OCI-LY7 (cell line): ENCODE results near the gene TTLL10. TPM values are rescaled to one million over a fixed set of nuclear protein-coding genes. Genes with fewer than 3 reads are reported as not detected.

ENCODE experiments used
- BruUV-seq: library from RNA; stranded (reverse); fragments of 400-500 nt; replicated peaks from 2 replicates; lab custom pipeline; 2021; lab: Mats Ljungman, UMichigan
- CTCF ChIA-PET: fragments of 300-600 bp; sonication (Branson Sonifier 250); formaldehyde crosslinking; loops from one replicate; lab custom pipeline; 2022; ENCODE audit warnings: antibody characterized with exemption; ENCODE audit not compliant: unreplicated experiment; lab: Charles Lee
- POLR2A ChIA-PET: fragments of 300-600 bp; sonication (Branson Sonifier 250); formaldehyde crosslinking; loops from one replicate; lab custom pipeline; 2022; ENCODE audit warnings: antibody characterized with exemption; lab: Charles Lee
- DNase-seq: peaks from one replicate; pipeline ENCODE4 v3.0.0-alpha.2; 2015; ENCODE audit warnings: low spot score
- H2AFZ ChIP-seq: fragments of 200-600 bp; sonication (generic), shearing (Covaris generic); 2 replicates; pipeline ENCODE4 v1.6.1; 2014; ENCODE audit warnings: mild to moderate bottlenecking, antibody characterized with exemption, low read length, moderate library complexity
- H3K27ac ChIP-seq: fragments of 200-600 bp; sonication (generic); 2 replicates; pipeline ENCODE4 v1.5.1; 2014; ENCODE audit warnings: mixed run types, low read depth, mild to moderate bottlenecking, moderate library complexity, low read length, inconsistent platforms; ENCODE audit not compliant: poor library complexity, severe bottlenecking
- H3K36me3 ChIP-seq: fragments of 200-600 bp; sonication (generic); 2 replicates; pipeline ENCODE4 v1.6.1; 2014; ENCODE audit warnings: mild to moderate bottlenecking, antibody characterized with exemption, low read length, moderate library complexity, mixed read lengths; ENCODE audit not compliant: insufficient read depth
- H3K4me1 ChIP-seq: fragments of 200-600 bp; sonication (generic); 2 replicates; pipeline ENCODE4 v1.5.1; 2014; ENCODE audit warnings: mild to moderate bottlenecking, low read length; ENCODE audit not compliant: insufficient read depth, poor library complexity, severe bottlenecking
- H3K4me2 ChIP-seq: fragments of 200-600 bp; sonication (generic); 2 replicates; pipeline ENCODE4 v1.6.1; 2014; ENCODE audit warnings: mild to moderate bottlenecking, low read length
- H3K4me3 ChIP-seq: fragments of 200-600 bp; sonication (generic); 2 replicates; pipeline ENCODE4 v1.5.1; 2014; ENCODE audit warnings: mild to moderate bottlenecking, low read depth, low read length; ENCODE audit not compliant: poor library complexity, severe bottlenecking
- H3K79me2 ChIP-seq: fragments of 200-600 bp; sonication (generic); 2 replicates; pipeline ENCODE4 v1.6.1; 2016; ENCODE audit warnings: low read depth, mild to moderate bottlenecking, low read length, moderate library complexity, mixed read lengths; ENCODE audit not compliant: insufficient read depth
- H3K9me2 ChIP-seq: fragments of 200-600 bp; sonication (generic); 2 replicates; pipeline ENCODE4 v1.6.1; 2016; ENCODE audit warnings: mild to moderate bottlenecking, low read length, mixed read lengths; ENCODE audit not compliant: insufficient read depth
- H3K9me3 ChIP-seq: fragments of 200-600 bp; sonication (generic); 2 replicates; pipeline ENCODE4 v1.6.1; 2014; ENCODE audit warnings: mild to moderate bottlenecking, mixed run types, low read length, mixed read lengths
- H4K20me1 ChIP-seq: fragments of 200-600 bp; sonication (generic); 2 replicates; pipeline ENCODE4 v1.6.1; 2014; ENCODE audit warnings: mild to moderate bottlenecking, antibody characterized with exemption, low read length, moderate library complexity, mixed read lengths; ENCODE audit not compliant: insufficient read depth
- CTCF ChIP-seq: fragments of 200-600 bp; sonication (generic); conservative IDR thresholded peaks from 2 replicates; pipeline ENCODE4 v1.5.1; 2014; ENCODE audit warnings: mild to moderate bottlenecking, antibody characterized with exemption, low read length, moderate library complexity, mixed read lengths
- EZH2phosphoT487 ChIP-seq: fragments of 200-600 bp; sonication (generic); IDR thresholded peaks from 2 replicates; pipeline ENCODE4 v1.6.1; 2018; ENCODE audit warnings: low read depth, borderline replicate concordance, mild to moderate bottlenecking, mixed run types, antibody characterized with exemption, low read length, moderate library complexity, mixed read lengths
- intact Hi-C: fragments of 100-400 bp; cut with micrococcal nuclease; formaldehyde crosslinking; loops from one replicate; pipeline ENCODE4 v1.10.0; 2022; ENCODE audit not compliant: unreplicated experiment
- total RNA-seq, 2 experiments: library from RNA; depleted of rRNA in 1 of 2; stranded (reverse); fragments of >200 nt in 1 of 2; shearing (Covaris generic) in 1 of 2; gene quantifications; 2 replicates each; pipeline ENCODE4 v1.2.3, GENCODE V29; 2014 to 2022

TTLL10 gene
- total RNA-seq, 2 experiments from 2014 or later = not detected

- Histone ChIP-seq H4K20me1 (no peaks in the 10 kb centered on the region), H3K4me1 (no peaks in the 10 kb centered on the region), H3K27ac (no peak overlapping the region), H3K9me2 (no peaks in the 10 kb centered on the region), H3K79me2 (no peaks in the 10 kb centered on the region), H2AFZ (no peak overlapping the region), H3K4me2 (no peak overlapping the region), H3K9me3 (no peaks in the 10 kb centered on the region), H3K36me3 (peaks cover 64% of the 10 kb centered on the region), H3K4me3 (no peak overlapping the region)
- TF ChIP-seq EZH2phosphoT487 = no peak
- no peak for TF ChIP-seq CTCF
- CTCF ChIA-PET = no interaction called here
- no peak for DNase-seq
- POLR2A ChIA-PET = no interaction called here
- intact Hi-C loops = no loop called here
- no TSS peak for BruUV-seq
These were observed 45.7 kb downstream of the TTLL10 start for GRCh38 chr1:1219341-1219740.

- no peak overlapping the region for H2AFZ ChIP-seq
- intact Hi-C loops = no loop called here
- no peak for DNase-seq
- no peaks in the 10 kb centered on the region for H3K4me1 ChIP-seq
- H3K9me3 ChIP-seq = no peaks in the 10 kb centered on the region
- BruUV-seq = no TSS peak
- no peaks in the 10 kb centered on the region for H3K79me2 ChIP-seq
- ChIA-PET CTCF (no interaction called here), POLR2A (interaction anchor here (0.7 kb wide), 1 partner anchor 91 kb away, joined by 3 read pairs; no protein-coding TSS in a partner anchor)
- TF ChIP-seq CTCF (no peak), EZH2phosphoT487 (no peak)
- H4K20me1 ChIP-seq = no peaks in the 10 kb centered on the region
- no peak overlapping the region for H3K27ac ChIP-seq
- H3K9me2 ChIP-seq = no peaks in the 10 kb centered on the region
- no peak overlapping the region for H3K4me2 ChIP-seq
- H3K36me3 ChIP-seq = peaks cover 73% of the 10 kb centered on the region
- no peak overlapping the region for H3K4me3 ChIP-seq
These were observed 46.5 kb downstream of the TTLL10 start for GRCh38 chr1:1220197-1220596.

GRCh38 chr1:1221887-1222574, 48.4 kb downstream of the TTLL10 start:
- BruUV-seq = no TSS peak
- H4K20me1 ChIP-seq = no peaks in the 10 kb centered on the region
- no peaks in the 10 kb centered on the region for H3K9me3 ChIP-seq
- intact Hi-C loops = no loop called here
- H3K4me2 ChIP-seq = no peak overlapping the region
- H3K27ac ChIP-seq = no peak overlapping the region
- no peak overlapping the region for H3K4me3 ChIP-seq
- TF ChIP-seq EZH2phosphoT487 = no peak
- no peak for TF ChIP-seq CTCF
- no peak for DNase-seq
- no peaks in the 10 kb centered on the region for H3K9me2 ChIP-seq
- peaks cover 83% of the 10 kb centered on the region for H3K36me3 ChIP-seq
- POLR2A ChIA-PET = no interaction called here
- H3K4me1 ChIP-seq = no peaks in the 10 kb centered on the region
- CTCF ChIA-PET = no interaction called here
- no peak overlapping the region for H2AFZ ChIP-seq
- no peaks in the 10 kb centered on the region for H3K79me2 ChIP-seq
